ENCODE results near the gene HS1BP3.

HS1BP3 gene

GRCh38 chr2:20626698-20627513 is 24.0 kb downstream of the HS1BP3 start:
- no peak overlapping the region for H3K4me3 ChIP-seq (ENCODE audit: low read depth, low read length)
- no peak for TF ChIP-seq CTCF (IDR thresholded peaks at IDR 0.05; ENCODE audit: borderline replicate concordance, insufficient read depth, low read depth, low read length)

- H3K4me3 ChIP-seq (ENCODE audit: low read depth, low read length), result no peak overlapping the region
- TF ChIP-seq CTCF (IDR thresholded peaks at IDR 0.05; ENCODE audit: borderline replicate concordance, insufficient read depth, low read depth, low read length), result no peak
Observed at GRCh38 chr2:20626392-20626697, 24.6 kb downstream of the HS1BP3 start.

- no peak for TF ChIP-seq CTCF (IDR thresholded peaks at IDR 0.05; ENCODE audit: borderline replicate concordance, insufficient read depth, low read depth, low read length)
- no peak overlapping the region for H3K4me3 ChIP-seq (ENCODE audit: low read depth, low read length)
Observed at GRCh38 chr2:20625491-20626391, 25.2 kb downstream of the HS1BP3 start.

- no peak for TF ChIP-seq CTCF (IDR thresholded peaks at IDR 0.05; ENCODE audit: borderline replicate concordance, insufficient read depth, low read depth, low read length)
- no peak overlapping the region for H3K4me3 ChIP-seq (ENCODE audit: low read depth, low read length)
Observed at GRCh38 chr2:20624884-20625485, 25.9 kb downstream of the HS1BP3 start.

- no peak overlapping the region for H3K4me3 ChIP-seq (ENCODE audit: low read depth, low read length)
- TF ChIP-seq CTCF (IDR thresholded peaks at IDR 0.05; ENCODE audit: borderline replicate concordance, insufficient read depth, low read depth, low read length), result no peak
Observed at GRCh38 chr2:20624156-20624883, 26.6 kb downstream of the HS1BP3 start.

GRCh38 chr2:20623741-20624155 is 27.1 kb downstream of the HS1BP3 start:
- no peak for TF ChIP-seq CTCF (IDR thresholded peaks at IDR 0.05; ENCODE audit: borderline replicate concordance, insufficient read depth, low read depth, low read length)
- H3K4me3 ChIP-seq (ENCODE audit: low read depth, low read length), result no peak overlapping the region
